M059J (cell line): ENCODE data around the gene GTF2B. TPM values are rescaled to one million over a fixed set of nuclear protein-coding genes. Genes with fewer than 3 reads are reported as not detected.

Source experiments
- total RNA-seq: library from RNA; depleted of rRNA; stranded (reverse); fragments of >200 nt; shearing (Covaris generic); gene quantifications from 2 replicates; pipeline ENCODE4 v1.2.3, GENCODE V29; 2014; rRNA removed

Gene GTF2B
- total RNA-seq, 1 experiment from 2014 or later = 53.3 TPM

Other genes with a start within 250 kb of the GTF2B start
- gene PKN2, start 207.3 kb downstream of the GTF2B start, total RNA-seq = 22.5 and 30.7 TPM in 2 replicates
- gene KYAT3, start 101.1 kb upstream of the GTF2B start, total RNA-seq = 44.4 and 52.2 TPM in 2 replicates
- gene RBMXL1, start 101.1 kb upstream of the GTF2B start, total RNA-seq = 10.6 and 15.9 TPM in 2 replicates
- 88.8 and 89.5 TPM in 2 replicates for gene GBP3, start 131.3 kb upstream of the GTF2B start, total RNA-seq
- 135 and 181 TPM in 2 replicates for gene GBP1, start 173.6 kb upstream of the GTF2B start, total RNA-seq
- gene GBP2, start 234.5 kb upstream of the GTF2B start, total RNA-seq = 71.9 and 94.3 TPM in 2 replicates